Activated T-helper 1 cell treated with anti-CD3 and anti-CD28 coated beads, Interleukin-2, amount 50 U/mL, for 16 hours (primary cell): ENCODE data around the gene KIF5A.
"Not testable (repeated sequence)": the region's sequence is repeated elsewhere in the genome, so short reads cannot be mapped to it uniquely, and the experiment has no call there.

Source experiments
- DNase-seq, 2 donors: peaks; one replicate each; pipeline ENCODE4 v3.0.0-alpha.2; 2020; ENCODE audit warnings: low read depth in 1 of 2, low spot score in 1 of 2

Gene KIF5A

GRCh38 chr12:57617942-57618341 is 68.1 kb downstream of the KIF5A start:
- DNase-seq, result no peak

- not testable (repeated sequence) for DNase-seq
Observed at GRCh38 chr12:57618431-57618830, 68.6 kb downstream of the KIF5A start.

- DNase-seq, result no peak
Observed at GRCh38 chr12:57618966-57619433, 69.2 kb downstream of the KIF5A start.

- DNase-seq, result no peak
Observed at GRCh38 chr12:57619434-57620244, 69.8 kb downstream of the KIF5A start.

GRCh38 chr12:57620245-57620935 is 70.5 kb downstream of the KIF5A start:
- DNase-seq, result no peak

- no peak for DNase-seq
Observed at GRCh38 chr12:57620936-57621496, 71.2 kb downstream of the KIF5A start.

- peak in 1 of 2 donors; percentile 37 for DNase-seq
Observed at GRCh38 chr12:57621497-57622292, 71.9 kb downstream of the KIF5A start.

- no peak for DNase-seq
Observed at GRCh38 chr12:57622293-57623245, 72.7 kb downstream of the KIF5A start.

GRCh38 chr12:57623385-57623784 is 73.5 kb downstream of the KIF5A start:
- no peak for DNase-seq

GRCh38 chr12:57623811-57624390 is 74.1 kb downstream of the KIF5A start:
- no peak for DNase-seq

- no peak for DNase-seq
Observed at GRCh38 chr12:57624441-57625220, 74.8 kb downstream of the KIF5A start.

- DNase-seq, result no peak
Observed at GRCh38 chr12:57625261-57626032, 75.6 kb downstream of the KIF5A start.

- DNase-seq, result no peak
Observed at GRCh38 chr12:57626111-57626920, 76.5 kb downstream of the KIF5A start.

- no peak for DNase-seq
Observed at GRCh38 chr12:57626921-57627445, 77.1 kb downstream of the KIF5A start.

- DNase-seq, result no peak
Observed at GRCh38 chr12:57627501-57628279, 77.8 kb downstream of the KIF5A start.
